Epithelial cell of proximal tubule (primary cell): ENCODE measurements around the gene TNFAIP3. TPM values are rescaled to one million over a fixed set of nuclear protein-coding genes. Genes with fewer than 3 reads are reported as not detected.
A peak's percentile ranks its signal among the peaks of the same experiment; 100 is the strongest.

Experiments
- DNase-seq: peaks from one replicate; pipeline ENCODE4 v3.0.0-alpha.2; 2011; ENCODE audit warnings: low read depth
- H3K4me3 ChIP-seq: 2 replicates; pipeline ENCODE4 v1.5.1; 2011; ENCODE audit warnings: low read depth, mild to moderate bottlenecking, low read length
- CTCF ChIP-seq: conservative IDR thresholded peaks from 2 replicates; pipeline ENCODE4 v1.5.1; 2012; ENCODE audit warnings: low read depth, mild to moderate bottlenecking, low read length
- total RNA-seq: library from RNA; depleted of rRNA; stranded (reverse); fragments of >200 nt; gene quantifications from 2 replicates; pipeline ENCODE4 v1.2.3, GENCODE V29; 2015

Gene TNFAIP3
- total RNA-seq, 1 donor from 2014 or later, result 13.6 TPM

DNA sequence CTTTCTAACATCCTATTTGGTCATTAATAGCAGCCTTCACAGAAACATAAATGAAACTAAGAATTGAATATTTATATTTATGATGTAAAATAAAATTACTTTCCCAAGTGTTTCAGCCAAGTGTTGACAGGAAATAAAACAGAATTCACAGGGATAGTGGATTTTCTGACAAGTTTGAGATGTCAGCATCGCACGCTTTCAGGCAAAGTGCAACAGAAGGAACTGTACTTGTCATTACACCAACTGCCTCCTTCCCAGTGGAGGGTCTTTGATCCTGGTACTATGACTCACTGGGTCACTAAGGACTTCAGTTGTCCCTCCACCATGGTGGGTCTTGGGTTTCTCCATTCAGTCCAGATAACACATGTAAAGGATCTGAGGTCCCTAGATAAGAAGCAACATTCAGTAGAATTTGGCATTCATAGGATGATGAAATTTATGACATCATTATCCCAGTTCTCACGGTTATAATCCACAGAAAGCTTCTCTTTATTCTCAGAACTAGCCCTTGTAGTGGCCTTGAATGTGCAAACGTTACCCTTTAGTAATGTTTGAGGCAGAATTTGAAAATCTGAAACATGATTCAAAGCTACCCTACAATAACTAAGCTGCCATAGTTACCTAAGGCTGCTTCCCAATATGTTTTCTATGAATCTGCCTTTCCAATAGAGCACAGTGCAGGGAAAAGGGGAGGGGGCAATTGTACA lies 3.8 kb upstream of the TNFAIP3 start:
- no peak overlapping the region for H3K4me3 ChIP-seq
- no peak for DNase-seq
- no peak for TF ChIP-seq CTCF

DNA sequence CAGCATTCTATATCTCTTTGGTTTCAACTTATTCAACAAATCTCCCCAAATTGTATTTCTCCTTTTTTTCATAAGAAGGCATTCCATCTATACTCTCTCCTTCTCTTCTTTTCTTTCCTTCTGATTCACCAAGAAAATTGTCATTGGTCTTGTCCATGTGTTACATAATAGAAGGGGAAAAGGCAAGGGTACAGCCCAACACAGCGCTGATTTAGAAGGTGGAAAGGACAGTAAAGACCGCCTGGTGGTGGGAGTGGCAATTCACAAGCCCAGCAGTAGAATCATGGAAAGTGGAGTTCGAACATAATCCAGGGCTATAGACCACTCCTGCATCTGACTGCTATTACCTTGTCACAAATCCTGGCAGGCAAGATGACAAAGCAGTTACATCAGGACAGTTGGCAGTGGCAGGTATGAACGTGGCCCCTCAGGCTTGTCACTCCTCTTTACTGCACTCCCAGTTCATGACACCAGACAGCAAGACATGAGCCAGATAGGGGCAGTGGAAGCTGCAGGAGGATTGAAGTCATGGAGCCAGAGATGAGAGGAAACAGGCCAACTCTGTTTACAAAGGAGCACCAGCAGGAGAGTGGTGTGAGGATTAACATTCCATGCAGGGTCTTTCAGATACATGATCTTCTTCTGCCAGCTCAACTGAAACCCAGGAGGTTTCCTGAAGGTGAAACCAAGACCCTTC lies 2.1 kb upstream of the TNFAIP3 start:
- TF ChIP-seq CTCF, result no peak
- DNase-seq, result no peak
- H3K4me3 ChIP-seq, result no peak overlapping the region

DNA sequence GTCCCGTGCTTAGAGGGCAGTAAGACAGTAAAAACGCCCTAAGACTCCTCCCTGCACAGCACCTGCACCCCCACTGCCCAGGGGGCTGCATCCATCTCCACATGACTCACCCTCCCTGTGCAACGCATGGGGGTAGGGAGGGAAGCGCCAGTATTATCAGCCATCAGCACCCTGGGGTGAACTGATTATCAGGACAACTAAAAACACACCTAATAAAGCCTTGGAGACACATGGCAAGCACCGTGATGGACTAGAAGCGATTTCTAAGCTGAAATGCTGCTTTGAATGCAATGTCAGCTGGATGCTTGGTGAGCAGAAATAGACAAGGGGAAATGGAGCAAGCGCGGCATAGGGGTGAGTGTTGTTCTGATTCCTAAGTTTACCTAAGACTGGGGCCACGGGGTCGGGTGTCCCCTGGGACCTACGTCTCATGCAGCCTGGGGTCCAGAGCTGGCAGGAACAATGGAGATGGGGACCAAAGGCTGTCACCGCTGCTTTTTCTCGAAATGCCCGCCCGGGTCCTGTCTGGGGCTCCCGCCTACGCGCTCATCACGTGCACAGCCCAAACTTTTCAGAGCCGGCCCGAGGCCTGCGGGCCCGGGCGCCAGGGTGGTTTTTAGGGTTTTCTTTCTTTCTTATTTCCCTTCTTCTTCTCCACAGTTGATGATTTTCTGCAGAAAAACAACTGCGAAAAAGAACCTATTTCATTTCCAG lies 702 bp upstream of the TNFAIP3 start:
- no peak for DNase-seq
- peak overlapping the region; percentile 64 for H3K4me3 ChIP-seq
- TF ChIP-seq CTCF, result no peak

DNA sequence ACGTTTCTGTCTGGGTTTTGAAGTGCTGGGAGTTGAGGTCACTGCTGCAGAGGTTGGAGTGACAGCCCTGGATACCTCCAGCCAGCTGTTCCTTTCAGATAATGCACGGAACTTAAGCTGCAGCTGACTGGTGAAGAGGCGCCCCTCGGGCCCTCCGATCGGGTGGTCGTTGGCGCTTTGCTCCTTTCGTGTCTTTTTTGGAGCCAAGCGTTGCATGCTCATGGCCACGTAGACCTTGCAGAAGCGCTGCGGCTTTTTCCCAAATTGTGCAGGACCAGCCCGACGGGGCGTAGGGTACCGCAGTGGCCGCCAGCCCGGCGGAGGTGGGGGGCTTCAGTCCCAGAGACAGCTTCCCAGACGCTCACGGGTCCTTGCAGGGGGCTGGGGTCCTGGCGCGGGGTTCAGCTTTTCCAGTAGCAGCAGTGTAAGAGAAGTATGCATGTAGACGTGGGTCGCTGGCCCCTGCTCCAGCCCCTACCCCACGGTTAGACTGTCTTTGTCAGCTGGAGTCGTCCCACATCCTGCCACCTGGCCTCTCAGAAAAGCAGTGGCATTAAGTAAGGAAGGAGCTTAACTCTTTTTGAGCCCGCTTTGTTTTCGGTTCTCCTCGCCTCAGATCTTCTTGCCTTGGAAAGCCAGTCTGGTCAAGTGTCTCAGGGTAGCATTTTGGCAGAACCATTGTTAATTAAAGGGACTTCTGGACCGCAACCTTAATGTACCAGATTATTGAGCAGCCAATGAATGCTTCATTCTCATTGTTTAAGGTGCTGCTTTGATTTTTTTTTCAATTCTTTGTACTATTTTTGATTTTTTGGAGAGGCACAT lies 838 bp downstream of the TNFAIP3 start:
- peak overlapping the region; percentile 86 for H3K4me3 ChIP-seq
- DNase-seq, result no peak
- no peak for TF ChIP-seq CTCF

GRCh38 chr6:137868721-137869548 lies 1.9 kb downstream of the TNFAIP3 start:
- peak; percentile 34 for TF ChIP-seq CTCF
- H3K4me3 ChIP-seq, result peak overlapping the region; percentile 86
- no peak for DNase-seq
